Left renal cortex interstitium (tissue), 4 donors: ENCODE measurements around the gene THSD4. TPM values are rescaled to one million over a fixed set of nuclear protein-coding genes. Genes with fewer than 3 reads are reported as not detected.
"Not testable (repeated sequence)": the region's sequence is repeated elsewhere in the genome, so short reads cannot be mapped to it uniquely, and the experiment has no call there.

Experiments
- DNase-seq, 4 donors: peaks; one replicate each; pipeline ENCODE4 v3.0.0-alpha.2; 2013; ENCODE audit warnings: low read depth in 4 of 4, low spot score in 2 of 4, missing footprints in 1 of 4
- polyA plus RNA-seq, 4 donors: library from polyadenylated mRNA; unstranded; fragments of 120-200 nt; gene quantifications; one replicate each; pipeline ENCODE4 v1.2.1, GENCODE V29; 2013; ENCODE audit not compliant: insufficient read length in 4 of 4

THSD4 gene
- polyA plus RNA-seq, 4 donors: 30.0 to 48.5 (median 35.9) TPM

- no peak for DNase-seq
These were observed 133.1 kb downstream of the THSD4 start for GRCh38 chr15:71248386-71248785.

GRCh38 chr15:71249986-71250385, 134.7 kb downstream of the THSD4 start:
- no peak for DNase-seq

GRCh38 chr15:71250936-71251583, 135.8 kb downstream of the THSD4 start:
- DNase-seq: no peak

- DNase-seq: no peak
These were observed 136.3 kb downstream of the THSD4 start for GRCh38 chr15:71251584-71252043.

- no peak for DNase-seq
These were observed 136.9 kb downstream of the THSD4 start for GRCh38 chr15:71252044-71252739.

- no peak for DNase-seq
These were observed 137.4 kb downstream of the THSD4 start for GRCh38 chr15:71252740-71253047.

- DNase-seq: no peak
These were observed 139.2 kb downstream of the THSD4 start for GRCh38 chr15:71254491-71254890.

- no peak for DNase-seq
These were observed 141.8 kb downstream of the THSD4 start for GRCh38 chr15:71256934-71257664.

GRCh38 chr15:71259866-71260265, 144.6 kb downstream of the THSD4 start:
- DNase-seq: no peak

- no peak for DNase-seq
These were observed 146.1 kb downstream of the THSD4 start for GRCh38 chr15:71261418-71261817.

GRCh38 chr15:71261909-71262308, 146.6 kb downstream of the THSD4 start:
- DNase-seq: no peak

- DNase-seq: no peak
These were observed 147.3 kb downstream of the THSD4 start for GRCh38 chr15:71262599-71262998.

GRCh38 chr15:71265606-71266005, 150.3 kb downstream of the THSD4 start:
- DNase-seq: not testable (repeated sequence)

GRCh38 chr15:71271327-71271726, 156.1 kb downstream of the THSD4 start:
- DNase-seq: no peak

- DNase-seq: no peak
These were observed 157.7 kb downstream of the THSD4 start for GRCh38 chr15:71272932-71273331.

GRCh38 chr15:71273731-71274447, 158.6 kb downstream of the THSD4 start:
- no peak for DNase-seq

- DNase-seq: no peak
These were observed 159.2 kb downstream of the THSD4 start for GRCh38 chr15:71274448-71274798.

GRCh38 chr15:71275098-71275497, 159.8 kb downstream of the THSD4 start:
- no peak for DNase-seq

- no peak for DNase-seq
These were observed 160.5 kb downstream of the THSD4 start for GRCh38 chr15:71275566-71276335.

GRCh38 chr15:71276336-71276665, 161.0 kb downstream of the THSD4 start:
- DNase-seq: no peak
